GM19397 (cell line): ENCODE results near the gene HMG20B.

Experiments
- ATAC-seq: cut with Tn5 transposase; IDR thresholded peaks from one replicate; pipeline ENCODE4 v1.9.1; 2021; ENCODE audit warnings: mild to moderate bottlenecking, moderate library complexity; ENCODE audit not compliant: unreplicated experiment

Gene HMG20B

GRCh38 chr19:3605361-3605760, 32.6 kb downstream of the HMG20B start:
- ATAC-seq = no peak

GRCh38 chr19:3605770-3606169, 33.0 kb downstream of the HMG20B start:
- ATAC-seq = no peak

- ATAC-seq = no peak
These were observed 33.5 kb downstream of the HMG20B start for GRCh38 chr19:3606174-3606689.

GRCh38 chr19:3606690-3607289, 34.0 kb downstream of the HMG20B start, which contains the start of gene TBXA2R:
Gene TBXA2R (minus strand): TSS chr19:3606875. CDS start chr19:3600634, 6,241 bp downstream.
- no peak for ATAC-seq

- no peak for ATAC-seq
These were observed 34.7 kb downstream of the HMG20B start for GRCh38 chr19:3607303-3608078.

- no peak for ATAC-seq
These were observed 35.4 kb downstream of the HMG20B start for GRCh38 chr19:3608079-3608641.

GRCh38 chr19:3608750-3609322, 36.1 kb downstream of the HMG20B start:
- ATAC-seq = no peak

- ATAC-seq = no peak
These were observed 37.3 kb downstream of the HMG20B start for GRCh38 chr19:3609779-3610719.

- no peak for ATAC-seq
These were observed 38.3 kb downstream of the HMG20B start for GRCh38 chr19:3610745-3611717.

- no peak for ATAC-seq
These were observed 39.1 kb downstream of the HMG20B start for GRCh38 chr19:3611841-3612240.

GRCh38 chr19:3612330-3612729, 39.6 kb downstream of the HMG20B start:
- ATAC-seq = no peak

GRCh38 chr19:3612901-3613741, 40.4 kb downstream of the HMG20B start:
- ATAC-seq = no peak

GRCh38 chr19:3613818-3614661, 41.3 kb downstream of the HMG20B start:
- no peak for ATAC-seq

GRCh38 chr19:3614858-3615505, 42.2 kb downstream of the HMG20B start:
- no peak for ATAC-seq

- ATAC-seq = no peak
These were observed 42.9 kb downstream of the HMG20B start for GRCh38 chr19:3615524-3616135.

GRCh38 chr19:3617463-3617862, 44.7 kb downstream of the HMG20B start:
- no peak for ATAC-seq
